ENCODE measurements around the gene FTCDNL1.

DNA sequence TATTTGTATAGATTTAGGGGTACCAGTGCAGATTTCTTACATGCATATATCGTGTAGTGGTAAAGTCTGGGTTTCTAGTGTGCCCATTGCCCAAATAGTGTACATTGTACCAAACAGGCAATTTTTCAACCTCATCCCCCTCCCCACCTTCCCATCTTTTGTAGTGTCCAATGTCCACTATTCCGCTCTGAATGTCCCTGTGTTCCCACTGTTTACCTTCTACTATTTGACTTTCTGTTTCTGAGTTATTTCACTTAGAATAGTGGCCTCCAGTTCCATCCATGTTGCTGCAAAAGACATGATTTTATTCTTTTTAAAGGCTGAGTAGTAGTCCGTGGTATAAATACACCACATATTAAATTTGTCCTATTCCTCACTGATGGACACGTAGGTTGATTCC is 132.9 kb downstream of the FTCDNL1 start:
- no peak for TF ChIP-seq POLR2A (IDR thresholded peaks at IDR 0.05)
- TF ChIP-seq, protein P1, sequence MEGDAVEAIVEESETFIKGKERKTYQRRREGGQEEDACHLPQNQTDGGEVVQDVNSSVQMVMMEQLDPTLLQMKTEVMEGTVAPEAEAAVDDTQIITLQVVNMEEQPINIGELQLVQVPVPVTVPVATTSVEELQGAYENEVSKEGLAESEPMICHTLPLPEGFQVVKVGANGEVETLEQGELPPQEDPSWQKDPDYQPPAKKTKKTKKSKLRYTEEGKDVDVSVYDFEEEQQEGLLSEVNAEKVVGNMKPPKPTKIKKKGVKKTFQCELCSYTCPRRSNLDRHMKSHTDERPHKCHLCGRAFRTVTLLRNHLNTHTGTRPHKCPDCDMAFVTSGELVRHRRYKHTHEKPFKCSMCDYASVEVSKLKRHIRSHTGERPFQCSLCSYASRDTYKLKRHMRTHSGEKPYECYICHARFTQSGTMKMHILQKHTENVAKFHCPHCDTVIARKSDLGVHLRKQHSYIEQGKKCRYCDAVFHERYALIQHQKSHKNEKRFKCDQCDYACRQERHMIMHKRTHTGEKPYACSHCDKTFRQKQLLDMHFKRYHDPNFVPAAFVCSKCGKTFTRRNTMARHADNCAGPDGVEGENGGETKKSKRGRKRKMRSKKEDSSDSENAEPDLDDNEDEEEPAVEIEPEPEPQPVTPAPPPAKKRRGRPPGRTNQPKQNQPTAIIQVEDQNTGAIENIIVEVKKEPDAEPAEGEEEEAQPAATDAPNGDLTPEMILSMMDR (IDR thresholded peaks at IDR 0.05) = no peak

Data from body of pancreas (tissue), 4 donors.